ENCODE results near the gene MTUS2.

GRCh38 chr13:29546662-29547061 lies 726.5 kb downstream of the MTUS2 start:
- no peak for TF ChIP-seq EZH2 (IDR thresholded peaks at IDR 0.05; ENCODE audit: borderline replicate concordance, low read length)
- TF ChIP-seq CTCF (conservative IDR thresholded peaks at IDR 0.05 in 1 of 2, IDR thresholded peaks at IDR 0.05 in 1 of 2; ENCODE audit: extremely low read depth in 1 of 2, insufficient read depth in 1 of 2, low read depth in 1 of 2, low read length in 2 of 2), result no peak

Measured in mammary epithelial cell (primary cell).